Prostate gland (tissue), 2 donors: ENCODE results near the gene TMTC2.

Experiments
- CTCF ChIP-seq, 4 experiments: fragments of 200-600 bp in 2 of 4; fragments of 450-650 bp in 2 of 4; sonication (generic) in 2 of 4; IDR thresholded peaks; 1 replicate in 3 of 4; 2 replicates in 1 of 4; pipeline ENCODE4 v1.5.1; 2016 to 2019; ENCODE audit warnings: antibody characterized with exemption in 4 of 4, mild to moderate bottlenecking in 2 of 4, moderate library complexity in 2 of 4
- POLR2A ChIP-seq: fragments of 450-650 bp; IDR thresholded peaks from one replicate; pipeline ENCODE4 v1.6.1; 2016; ENCODE audit warnings: antibody characterized with exemption, mild to moderate bottlenecking

- TF ChIP-seq CTCF (IDR thresholded peaks at IDR 0.05) (no peak), POLR2A (no peak)
These were observed 286.9 kb downstream of the TMTC2 start for GRCh38 chr12:82973592-82973991.
